ENCODE data around the gene LILRB3.

DNA sequence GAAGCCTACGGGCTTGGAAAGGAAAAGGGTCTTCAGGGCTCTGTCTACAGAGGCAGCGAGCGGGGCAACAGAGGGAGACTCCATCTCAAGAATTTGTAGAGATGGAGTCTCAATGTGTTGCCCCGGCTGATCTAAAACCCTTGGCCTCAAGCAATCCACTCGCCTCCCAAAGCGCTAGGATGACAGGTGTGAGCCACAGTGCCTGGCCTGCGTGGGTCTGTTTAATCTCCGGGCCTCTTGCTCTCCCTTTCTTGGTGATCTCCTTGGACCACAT lies 14.1 kb downstream of the LILRB3 start:
- TF ChIP-seq, protein P1, sequence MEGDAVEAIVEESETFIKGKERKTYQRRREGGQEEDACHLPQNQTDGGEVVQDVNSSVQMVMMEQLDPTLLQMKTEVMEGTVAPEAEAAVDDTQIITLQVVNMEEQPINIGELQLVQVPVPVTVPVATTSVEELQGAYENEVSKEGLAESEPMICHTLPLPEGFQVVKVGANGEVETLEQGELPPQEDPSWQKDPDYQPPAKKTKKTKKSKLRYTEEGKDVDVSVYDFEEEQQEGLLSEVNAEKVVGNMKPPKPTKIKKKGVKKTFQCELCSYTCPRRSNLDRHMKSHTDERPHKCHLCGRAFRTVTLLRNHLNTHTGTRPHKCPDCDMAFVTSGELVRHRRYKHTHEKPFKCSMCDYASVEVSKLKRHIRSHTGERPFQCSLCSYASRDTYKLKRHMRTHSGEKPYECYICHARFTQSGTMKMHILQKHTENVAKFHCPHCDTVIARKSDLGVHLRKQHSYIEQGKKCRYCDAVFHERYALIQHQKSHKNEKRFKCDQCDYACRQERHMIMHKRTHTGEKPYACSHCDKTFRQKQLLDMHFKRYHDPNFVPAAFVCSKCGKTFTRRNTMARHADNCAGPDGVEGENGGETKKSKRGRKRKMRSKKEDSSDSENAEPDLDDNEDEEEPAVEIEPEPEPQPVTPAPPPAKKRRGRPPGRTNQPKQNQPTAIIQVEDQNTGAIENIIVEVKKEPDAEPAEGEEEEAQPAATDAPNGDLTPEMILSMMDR (conservative IDR thresholded peaks at IDR 0.05 in 1 of 2, IDR thresholded peaks at IDR 0.05 in 1 of 2; ENCODE audit: low read depth in 1 of 2, low read length in 2 of 2): no peak
- TF ChIP-seq EZH2 (IDR thresholded peaks at IDR 0.05; ENCODE audit: low read length, missing control alignments): no peak
